K562 (cell line): ENCODE measurements around the gene SUGP1. TPM values are rescaled to one million over a fixed set of nuclear protein-coding genes. Genes with fewer than 3 reads are reported as not detected.

Experiments used
- ATAC-seq: fragments of 200-7000 bp; cut with Tn5 transposase; 3 replicates; pipeline ENCODE4 v1.9.1; 2020; ENCODE audit warnings: moderate library complexity
- BruUV-seq: library from RNA; stranded (reverse); fragments of 400-500 nt; replicated peaks from 2 replicates; lab custom pipeline; 2021; lab: Mats Ljungman, UMichigan
- CTCF ChIA-PET: fragments of 300-600 bp; formaldehyde crosslinking; extraction: SDS; loops from one replicate; lab custom pipeline; 2021; ENCODE audit warnings: low intra/inter-chr PET ratio; lab: Yijun Ruan, JAX
- POLR2A ChIA-PET: fragments of 300-600, 350-650 bp; sonication (Branson Sonifier 250); formaldehyde crosslinking; extraction: SDS; loops from one replicate; lab custom pipeline; 2021; ENCODE audit warnings: antibody characterized with exemption, inconsistent platforms; lab: Yijun Ruan, JAX
- DNase-seq, 4 experiments: peaks; one replicate each; pipeline versions ENCODE4 v3.0.0 to v3.0.0-alpha.2; 2011 to 2018; ENCODE audit warnings: low spot score in 3 of 4, mixed read lengths in 3 of 4; ENCODE audit errors: extremely low read depth in 1 of 4
- FAIRE-seq: peaks from 2 replicates; lab custom pipeline; 2011; peaks lifted over from hg19 to GRCh38; lab: Jason Lieb, UNC
- H2AFZ ChIP-seq: 2 replicates; pipeline ENCODE4 v1.6.0; 2011; ENCODE audit warnings: low read depth, low read length, control low read depth, inconsistent platforms
- H3K27ac ChIP-seq: fragments of 200-600 bp; 3 replicates; pipeline ENCODE4 v1.8.0; 2011; ENCODE audit warnings: low read depth, mild to moderate bottlenecking, control low read depth, inconsistent platforms, low read length, moderate library complexity, mixed read lengths; ENCODE audit errors: extremely low read depth
- H3K27me3 ChIP-seq, 2 experiments: fragments of 300-600 bp in 1 of 2; 2 replicates in 1 of 2; 3 replicates in 1 of 2; pipeline versions ENCODE4 v1.6.0 to v1.8.0; 2011; ENCODE audit warnings: inconsistent platforms in 2 of 2, low read length in 2 of 2, mild to moderate bottlenecking in 1 of 2, mixed read lengths in 1 of 2, moderate library complexity in 1 of 2; ENCODE audit not compliant: control insufficient read depth in 2 of 2, insufficient read depth in 2 of 2
- H3K36me3 ChIP-seq: fragments of 300-600 bp; 3 replicates; pipeline ENCODE4 v1.8.0; 2011; ENCODE audit warnings: mild to moderate bottlenecking, low read length, inconsistent platforms; ENCODE audit not compliant: control insufficient read depth, insufficient read depth
- H3K4me1 ChIP-seq, 2 experiments: fragments of 200-600 bp in 1 of 2; replicated peaks in 1 of 2; 2 replicates in 1 of 2; 3 replicates in 1 of 2; pipeline versions ENCODE4 v1.5.1 to v1.8.0; 2011; ENCODE audit warnings: inconsistent platforms in 2 of 2, low read length in 2 of 2, mild to moderate bottlenecking in 1 of 2, mixed read lengths in 1 of 2, moderate library complexity in 1 of 2; ENCODE audit not compliant: control insufficient read depth in 2 of 2, insufficient read depth in 2 of 2
- H3K4me2 ChIP-seq: 2 replicates; pipeline ENCODE4 v1.6.1; 2011; ENCODE audit warnings: low read length, control low read depth, inconsistent platforms, mixed read lengths; ENCODE audit not compliant: insufficient read depth
- H3K4me3 ChIP-seq: fragments of 200-600 bp; sonication (generic), shearing (Covaris generic); 2 replicates; pipeline ENCODE4 v1.5.1; 2016; ENCODE audit warnings: control low read depth, inconsistent platforms
- H3K79me2 ChIP-seq: fragments of 200-600 bp; 3 replicates; pipeline ENCODE4 v1.8.0; 2011; ENCODE audit warnings: low read length, inconsistent platforms; ENCODE audit not compliant: control insufficient read depth, insufficient read depth
- H3K9ac ChIP-seq, 2 experiments: 2 replicates each; pipeline versions ENCODE4 v1.6.0 to v1.6.1; 2011; ENCODE audit warnings: low read depth in 2 of 2, low read length in 2 of 2, control low read depth in 1 of 2, inconsistent platforms in 1 of 2, mild to moderate bottlenecking in 1 of 2, mixed read lengths in 1 of 2; ENCODE audit not compliant: insufficient read depth in 1 of 2
- H3K9me1 ChIP-seq: one replicate; pipeline ENCODE4 v1.6.0; 2011; ENCODE audit warnings: inconsistent platforms, mild to moderate bottlenecking, low read length, moderate library complexity; ENCODE audit not compliant: control insufficient read depth, insufficient read depth
- H3K9me3 ChIP-seq: replicated peaks from 2 replicates; pipeline ENCODE4 v1.5.1; 2011; ENCODE audit warnings: low read depth, low read length, inconsistent platforms; ENCODE audit not compliant: control insufficient read depth, insufficient read depth
- H4K20me1 ChIP-seq: replicated peaks from 2 replicates; pipeline ENCODE4 v1.6.1; 2011; ENCODE audit warnings: low read length, inconsistent platforms, mixed read lengths; ENCODE audit not compliant: control insufficient read depth, insufficient read depth
- CHCHD3 ChIP-seq: fragments of 250-450 bp; sonication (Bioruptor Pico); IDR thresholded peaks from 2 replicates; pipeline ENCODE4 v2.1.2; 2022; ENCODE audit warnings: mild to moderate bottlenecking
- EGR1 ChIP-seq: fragments of 450-650 bp; conservative IDR thresholded peaks from 2 replicates; pipeline ENCODE4 v1.6.1; 2017; ENCODE audit warnings: mild to moderate bottlenecking
- EWSR1 ChIP-seq: fragments of 450-650 bp; IDR thresholded peaks from 2 replicates; pipeline ENCODE4 v1.6.1; 2018; ENCODE audit warnings: borderline replicate concordance, mild to moderate bottlenecking, low read depth, moderate library complexity; ENCODE audit not compliant: partially characterized antibody
- ILF3 ChIP-seq: fragments of 450-650 bp; IDR thresholded peaks from 2 replicates; pipeline ENCODE4 v1.6.1; 2018; ENCODE audit warnings: antibody characterized with exemption, mild to moderate bottlenecking, moderate library complexity, borderline replicate concordance
- MBD2 ChIP-seq: sonication (generic); IDR thresholded peaks from 2 replicates; pipeline ENCODE4 v1.6.1; 2016; ENCODE audit warnings: low read depth, borderline replicate concordance
- ZNF41 ChIP-seq: fragments of 250-450 bp; sonication (Bioruptor Pico); conservative IDR thresholded peaks from 2 replicates; pipeline ENCODE4 v1.4.0; 2020; ENCODE audit warnings: mild to moderate bottlenecking
- ZNF764 ChIP-seq: fragments of 250-450 bp; sonication (Bioruptor Pico); IDR thresholded peaks from 2 replicates; pipeline ENCODE4 v1.4.0; 2020; ENCODE audit warnings: low read depth, mild to moderate bottlenecking, moderate library complexity
- WGBS: fragments of 100-300 bp; shearing (Covaris generic); methylation state at CpG from one replicate; pipeline ENCODE4 v1.1.6; 2016; ENCODE audit warnings: low coverage, mixed read lengths; ENCODE audit not compliant: insufficient coverage; ENCODE audit errors: missing lambda C conversion rate; 5-methylcytosine and 5-hydroxymethylcytosine counted together
- in situ Hi-C: fragments of 300-500 bp; cut with MboI; formaldehyde crosslinking; loops from 4 replicates; pipeline ENCODE4 v1.15.0; 2018; ENCODE audit warnings: inconsistent platforms, mixed read lengths
- intact Hi-C: fragments of 100-400 bp; cut with micrococcal nuclease; formaldehyde crosslinking; loops from 2 replicates; pipeline ENCODE4 v1.14.2; 2022
- polyA plus RNA-seq, 8 experiments: library from polyadenylated mRNA; depleted of rRNA in 4 of 8; stranded (reverse) in 5 of 8; unstranded in 3 of 8; fragments of >200 nt; fragmentation: Nextera tagmentation in 2 of 8; fragmentation: Illumina TruSeq in 1 of 8; extraction: Ambion mirVana in 2 of 8; extraction: Trizol in 1 of 8; gene quantifications; 2 replicates each; pipeline versions ENCODE4 v1.2.1 to v1.2.3, GENCODE V29; 2011 to 2014; ENCODE audit warnings: inconsistent platforms in 1 of 8, missing spikeins in 1 of 8
- total RNA-seq, 7 experiments: library from RNA; depleted of rRNA in 6 of 7; stranded (reverse); fragments of >200 nt in 6 of 7; fragmentation: Illumina TruSeq in 2 of 7; extraction: Trizol in 2 of 7; gene quantifications; 2 replicates each; pipeline versions ENCODE4 v1.2.1 to v1.2.3, GENCODE V29; 2011 to 2021; ENCODE audit warnings: low replicate concordance in 1 of 7
- TF ChIP-seq, protein P1 (sequence below): sonication (generic); formaldehyde crosslinking; IDR thresholded peaks from 2 replicates; pipeline ENCODE4 v1.8.0; 2022; ENCODE audit warnings: mild to moderate bottlenecking, missing genetic modification reagents, borderline replicate concordance
- TF ChIP-seq, protein P2 (sequence below): sonication (generic); formaldehyde crosslinking; IDR thresholded peaks from 2 replicates; pipeline ENCODE4 v1.9.0; 2022; ENCODE audit warnings: mild to moderate bottlenecking, missing genetic modification reagents
- TF ChIP-seq, protein P3 (sequence below): sonication (generic); formaldehyde crosslinking; IDR thresholded peaks from 2 replicates; pipeline ENCODE4 v1.5.0; 2020; ENCODE audit warnings: missing genetic modification reagents
- TF ChIP-seq, protein P4 (sequence below): fragments of 150-350 bp; IDR thresholded peaks from 2 replicates; pipeline ENCODE4 v1.6.1; 2014; ENCODE audit warnings: low read depth, mild to moderate bottlenecking, low read length, borderline replicate concordance

The SUGP1 gene
- total and polyA plus RNA-seq, 9 of the 15 experiments (the other 6 are each of a cell fraction or from before 2014, with no cell fraction given), result 1.0 to 53.3 (median 32.4) TPM

DNA sequence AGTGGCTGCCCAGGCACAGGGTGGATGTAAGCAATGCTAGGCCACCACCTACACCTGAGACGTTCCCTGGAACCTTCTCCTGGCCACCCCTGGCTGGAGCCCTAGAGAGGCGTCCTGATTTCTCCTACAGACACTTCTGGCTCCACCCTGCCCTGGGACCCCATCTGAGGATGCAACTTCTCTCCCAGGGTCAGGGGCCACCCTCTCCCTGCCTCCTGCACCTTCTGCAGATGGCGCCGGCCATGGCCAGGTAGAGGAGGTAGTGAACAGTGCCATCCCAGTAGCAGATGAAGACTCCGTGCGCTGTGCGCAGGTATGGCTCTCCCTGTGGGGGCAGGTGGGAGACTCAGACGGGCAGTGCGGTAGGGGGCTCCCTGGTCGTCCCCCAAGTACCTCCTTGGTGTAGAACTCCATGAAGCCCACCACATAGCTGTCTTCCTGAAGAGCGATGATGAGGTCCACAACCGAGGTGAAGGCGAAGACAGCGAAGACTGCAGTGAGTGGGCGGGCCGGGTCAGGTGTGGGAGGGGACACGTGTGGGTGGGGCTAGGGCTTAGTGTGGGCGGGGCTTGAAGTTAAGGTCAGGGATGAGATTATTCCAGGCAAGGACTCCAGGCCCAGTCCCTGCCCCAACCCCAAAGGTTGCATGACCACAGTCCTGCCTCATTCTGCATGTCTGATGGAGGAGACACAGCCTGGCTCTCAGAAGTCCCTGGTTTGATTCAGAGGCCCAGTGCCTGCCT is 50.2 kb downstream of the SUGP1 start:
- WGBS, result 14% methylated on average over 18 of the region's 18 CpGs
- intact Hi-C loops (no loop called here), in situ Hi-C loops (no loop called here)
- ATAC-seq, result peak; percentile 95
- FAIRE-seq, result peak; percentile 78
- no TSS peak for BruUV-seq
- H3K79me2 ChIP-seq, result no peaks in the 10 kb centered on the region
- peak; percentile 68 to 95 (median 89) for DNase-seq
- peaks cover 4% of the 10 kb centered on the region for H3K9me1 ChIP-seq
- no peaks in the 10 kb centered on the region for H3K9me3 ChIP-seq
- no peak overlapping the region for H2AFZ ChIP-seq
- no peak overlapping the region for H3K4me2 ChIP-seq
- no peak for TF ChIP-seq ZNF764 (CRISPR knock-in tag)
- TF ChIP-seq, protein P1, sequence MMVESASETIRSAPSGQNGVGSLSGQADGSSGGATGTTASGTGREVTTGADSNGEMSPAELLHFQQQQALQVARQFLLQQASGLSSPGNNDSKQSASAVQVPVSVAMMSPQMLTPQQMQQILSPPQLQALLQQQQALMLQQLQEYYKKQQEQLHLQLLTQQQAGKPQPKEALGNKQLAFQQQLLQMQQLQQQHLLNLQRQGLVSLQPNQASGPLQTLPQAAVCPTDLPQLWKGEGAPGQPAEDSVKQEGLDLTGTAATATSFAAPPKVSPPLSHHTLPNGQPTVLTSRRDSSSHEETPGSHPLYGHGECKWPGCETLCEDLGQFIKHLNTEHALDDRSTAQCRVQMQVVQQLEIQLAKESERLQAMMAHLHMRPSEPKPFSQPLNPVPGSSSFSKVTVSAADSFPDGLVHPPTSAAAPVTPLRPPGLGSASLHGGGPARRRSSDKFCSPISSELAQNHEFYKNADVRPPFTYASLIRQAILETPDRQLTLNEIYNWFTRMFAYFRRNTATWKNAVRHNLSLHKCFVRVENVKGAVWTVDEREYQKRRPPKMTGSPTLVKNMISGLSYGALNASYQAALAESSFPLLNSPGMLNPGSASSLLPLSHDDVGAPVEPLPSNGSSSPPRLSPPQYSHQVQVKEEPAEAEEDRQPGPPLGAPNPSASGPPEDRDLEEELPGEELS (CRISPR knock-in tag), result no peak
- no peak for TF ChIP-seq ZNF41 (CRISPR knock-in tag)
- TF ChIP-seq, protein P2, sequence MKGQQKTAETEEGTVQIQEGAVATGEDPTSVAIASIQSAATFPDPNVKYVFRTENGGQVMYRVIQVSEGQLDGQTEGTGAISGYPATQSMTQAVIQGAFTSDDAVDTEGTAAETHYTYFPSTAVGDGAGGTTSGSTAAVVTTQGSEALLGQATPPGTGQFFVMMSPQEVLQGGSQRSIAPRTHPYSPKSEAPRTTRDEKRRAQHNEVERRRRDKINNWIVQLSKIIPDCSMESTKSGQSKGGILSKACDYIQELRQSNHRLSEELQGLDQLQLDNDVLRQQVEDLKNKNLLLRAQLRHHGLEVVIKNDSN (CRISPR knock-in tag), result peak; percentile 58
- TF ChIP-seq EGR1, result peak; percentile 88
- TF ChIP-seq ILF3, result no peak
- no peak for TF ChIP-seq CHCHD3 (CRISPR knock-in tag)
- TF ChIP-seq EWSR1, result no peak
- TF ChIP-seq, protein P3, sequence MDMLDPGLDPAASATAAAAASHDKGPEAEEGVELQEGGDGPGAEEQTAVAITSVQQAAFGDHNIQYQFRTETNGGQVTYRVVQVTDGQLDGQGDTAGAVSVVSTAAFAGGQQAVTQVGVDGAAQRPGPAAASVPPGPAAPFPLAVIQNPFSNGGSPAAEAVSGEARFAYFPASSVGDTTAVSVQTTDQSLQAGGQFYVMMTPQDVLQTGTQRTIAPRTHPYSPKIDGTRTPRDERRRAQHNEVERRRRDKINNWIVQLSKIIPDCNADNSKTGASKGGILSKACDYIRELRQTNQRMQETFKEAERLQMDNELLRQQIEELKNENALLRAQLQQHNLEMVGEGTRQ, result 0 out of 2 replicates have a peak, but pooled peaks have one; percentile 13
- TF ChIP-seq, protein P4, sequence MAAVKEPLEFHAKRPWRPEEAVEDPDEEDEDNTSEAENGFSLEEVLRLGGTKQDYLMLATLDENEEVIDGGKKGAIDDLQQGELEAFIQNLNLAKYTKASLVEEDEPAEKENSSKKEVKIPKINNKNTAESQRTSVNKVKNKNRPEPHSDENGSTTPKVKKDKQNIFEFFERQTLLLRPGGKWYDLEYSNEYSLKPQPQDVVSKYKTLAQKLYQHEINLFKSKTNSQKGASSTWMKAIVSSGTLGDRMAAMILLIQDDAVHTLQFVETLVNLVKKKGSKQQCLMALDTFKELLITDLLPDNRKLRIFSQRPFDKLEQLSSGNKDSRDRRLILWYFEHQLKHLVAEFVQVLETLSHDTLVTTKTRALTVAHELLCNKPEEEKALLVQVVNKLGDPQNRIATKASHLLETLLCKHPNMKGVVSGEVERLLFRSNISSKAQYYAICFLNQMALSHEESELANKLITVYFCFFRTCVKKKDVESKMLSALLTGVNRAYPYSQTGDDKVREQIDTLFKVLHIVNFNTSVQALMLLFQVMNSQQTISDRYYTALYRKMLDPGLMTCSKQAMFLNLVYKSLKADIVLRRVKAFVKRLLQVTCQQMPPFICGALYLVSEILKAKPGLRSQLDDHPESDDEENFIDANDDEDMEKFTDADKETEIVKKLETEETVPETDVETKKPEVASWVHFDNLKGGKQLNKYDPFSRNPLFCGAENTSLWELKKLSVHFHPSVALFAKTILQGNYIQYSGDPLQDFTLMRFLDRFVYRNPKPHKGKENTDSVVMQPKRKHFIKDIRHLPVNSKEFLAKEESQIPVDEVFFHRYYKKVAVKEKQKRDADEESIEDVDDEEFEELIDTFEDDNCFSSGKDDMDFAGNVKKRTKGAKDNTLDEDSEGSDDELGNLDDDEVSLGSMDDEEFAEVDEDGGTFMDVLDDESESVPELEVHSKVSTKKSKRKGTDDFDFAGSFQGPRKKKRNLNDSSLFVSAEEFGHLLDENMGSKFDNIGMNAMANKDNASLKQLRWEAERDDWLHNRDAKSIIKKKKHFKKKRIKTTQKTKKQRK, result no peak
- no peak for TF ChIP-seq MBD2
- H3K9ac ChIP-seq, result peak overlapping the region in 1 of 2 experiments; percentile 50; a peak in 1 of 4 replicates
- CTCF ChIA-PET, result no interaction called here
- no peak overlapping the region for H3K4me3 ChIP-seq
- no peaks in the 10 kb centered on the region; the same call in 2 of the 3 replicates for H3K36me3 ChIP-seq
- POLR2A ChIA-PET, result interaction anchor here (0.6 to 1.3 kb wide), 2 partner anchors 36 to 377 kb away, joined by 3 to 4 read pairs; no protein-coding TSS in a partner anchor
- peaks cover 2 to 13% of the 10 kb centered on the region in 2 experiments; a peak in 3 of 5 replicates for H3K4me1 ChIP-seq
- peaks cover 0 to 19% of the 10 kb centered on the region in 2 experiments; a peak in 3 of 5 replicates for H3K27me3 ChIP-seq
- 0 out of 2 replicates have a peak, but pooled peaks cover 6% of the 10 kb centered on the region for H4K20me1 ChIP-seq
- H3K27ac ChIP-seq, result no peak overlapping the region
